GM12801 (cell line): ENCODE results near the gene ACAD9.

ENCODE experiments used
- TF ChIP-seq, protein P1 (sequence below): IDR thresholded peaks from one replicate; pipeline ENCODE4 v1.5.1; 2011; ENCODE audit warnings: control low read depth; ENCODE audit not compliant: insufficient read length; ENCODE audit errors: extremely low read depth

The ACAD9 gene

DNA sequence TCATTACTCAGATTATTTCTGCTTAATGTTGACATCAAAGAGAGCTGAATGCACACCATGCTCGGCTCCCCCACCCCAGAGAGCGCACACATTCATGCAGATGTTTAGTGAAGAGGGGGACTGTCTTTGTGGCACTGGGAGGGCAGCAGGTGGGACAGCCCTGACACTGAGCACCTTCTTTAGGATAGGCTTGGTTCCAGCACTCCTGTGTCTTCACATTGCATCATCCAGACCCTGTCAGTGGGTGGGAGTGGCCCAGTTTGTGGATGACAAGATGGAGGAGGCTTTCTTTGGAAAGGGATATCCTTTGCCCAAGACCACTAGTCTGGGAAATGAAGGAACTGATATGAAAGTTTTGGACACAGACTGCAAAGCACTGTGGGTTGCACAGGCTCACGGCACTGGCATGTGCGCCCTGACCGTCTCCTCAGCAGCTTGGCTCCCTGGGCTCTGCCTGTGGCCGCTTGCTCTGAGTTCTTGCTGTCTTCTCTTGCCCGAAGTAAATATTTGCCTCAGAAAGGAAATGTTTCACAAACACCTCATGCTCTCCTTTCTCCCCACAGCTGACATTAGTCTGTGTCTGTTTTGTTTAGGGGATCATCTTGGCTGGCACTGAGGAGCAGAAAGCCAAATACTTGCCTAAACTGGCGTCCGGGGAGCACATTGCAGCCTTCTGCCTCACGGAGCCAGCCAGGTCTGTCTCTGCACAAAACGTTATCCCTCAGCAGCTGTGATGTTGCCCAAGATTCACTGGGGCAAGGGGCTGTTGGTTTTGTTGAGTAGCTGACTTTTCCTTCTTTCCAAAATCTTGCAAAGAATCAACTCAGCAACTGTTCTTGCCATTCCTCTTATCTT is 16.6 kb downstream of the ACAD9 start:
- TF ChIP-seq, protein P1, sequence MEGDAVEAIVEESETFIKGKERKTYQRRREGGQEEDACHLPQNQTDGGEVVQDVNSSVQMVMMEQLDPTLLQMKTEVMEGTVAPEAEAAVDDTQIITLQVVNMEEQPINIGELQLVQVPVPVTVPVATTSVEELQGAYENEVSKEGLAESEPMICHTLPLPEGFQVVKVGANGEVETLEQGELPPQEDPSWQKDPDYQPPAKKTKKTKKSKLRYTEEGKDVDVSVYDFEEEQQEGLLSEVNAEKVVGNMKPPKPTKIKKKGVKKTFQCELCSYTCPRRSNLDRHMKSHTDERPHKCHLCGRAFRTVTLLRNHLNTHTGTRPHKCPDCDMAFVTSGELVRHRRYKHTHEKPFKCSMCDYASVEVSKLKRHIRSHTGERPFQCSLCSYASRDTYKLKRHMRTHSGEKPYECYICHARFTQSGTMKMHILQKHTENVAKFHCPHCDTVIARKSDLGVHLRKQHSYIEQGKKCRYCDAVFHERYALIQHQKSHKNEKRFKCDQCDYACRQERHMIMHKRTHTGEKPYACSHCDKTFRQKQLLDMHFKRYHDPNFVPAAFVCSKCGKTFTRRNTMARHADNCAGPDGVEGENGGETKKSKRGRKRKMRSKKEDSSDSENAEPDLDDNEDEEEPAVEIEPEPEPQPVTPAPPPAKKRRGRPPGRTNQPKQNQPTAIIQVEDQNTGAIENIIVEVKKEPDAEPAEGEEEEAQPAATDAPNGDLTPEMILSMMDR, result no peak

GRCh38 chr3:128902426-128902825 is 23.0 kb downstream of the ACAD9 start:
- TF ChIP-seq, protein P1, result no peak

- TF ChIP-seq, protein P1, result no peak
These were observed 24.1 kb downstream of the ACAD9 start for GRCh38 chr3:128903501-128903900.

DNA sequence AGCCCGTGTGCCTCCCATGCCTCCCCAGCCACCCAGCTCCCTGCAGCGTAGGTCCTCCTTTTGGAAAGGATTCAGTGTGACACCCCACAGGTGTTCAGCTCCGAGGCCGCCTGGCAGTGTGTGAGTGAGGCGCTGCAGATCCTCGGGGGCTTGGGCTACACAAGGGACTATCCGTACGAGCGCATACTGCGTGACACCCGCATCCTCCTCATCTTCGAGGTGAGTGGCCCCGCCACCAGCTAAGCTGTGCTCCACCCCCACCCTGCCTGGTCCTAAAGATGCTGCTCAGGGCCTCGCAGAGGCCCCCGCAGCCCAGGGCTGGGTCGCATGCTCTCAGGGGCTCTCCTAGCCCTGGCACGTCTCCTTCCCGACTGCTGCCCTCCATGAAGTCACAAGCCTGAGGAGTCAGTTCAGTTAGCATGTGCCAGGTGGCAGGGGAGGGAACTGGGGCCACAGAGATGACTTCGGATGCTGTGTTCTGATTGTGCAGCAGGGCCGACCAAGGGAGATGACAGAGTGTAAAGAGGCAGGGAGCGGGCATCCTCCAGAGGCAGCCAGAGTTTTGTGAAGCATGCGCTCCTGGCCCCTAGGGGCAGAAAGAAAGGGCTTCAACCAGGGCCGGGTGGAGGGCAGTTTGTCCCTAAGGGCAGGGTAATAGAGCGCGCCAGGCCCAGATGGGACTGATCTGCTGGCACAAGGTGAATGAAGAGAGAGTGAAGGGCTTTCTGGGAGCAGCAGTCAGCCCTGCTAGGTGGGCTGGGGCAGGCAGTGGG is 26.8 kb downstream of the ACAD9 start:
- TF ChIP-seq, protein P1, result no peak

DNA sequence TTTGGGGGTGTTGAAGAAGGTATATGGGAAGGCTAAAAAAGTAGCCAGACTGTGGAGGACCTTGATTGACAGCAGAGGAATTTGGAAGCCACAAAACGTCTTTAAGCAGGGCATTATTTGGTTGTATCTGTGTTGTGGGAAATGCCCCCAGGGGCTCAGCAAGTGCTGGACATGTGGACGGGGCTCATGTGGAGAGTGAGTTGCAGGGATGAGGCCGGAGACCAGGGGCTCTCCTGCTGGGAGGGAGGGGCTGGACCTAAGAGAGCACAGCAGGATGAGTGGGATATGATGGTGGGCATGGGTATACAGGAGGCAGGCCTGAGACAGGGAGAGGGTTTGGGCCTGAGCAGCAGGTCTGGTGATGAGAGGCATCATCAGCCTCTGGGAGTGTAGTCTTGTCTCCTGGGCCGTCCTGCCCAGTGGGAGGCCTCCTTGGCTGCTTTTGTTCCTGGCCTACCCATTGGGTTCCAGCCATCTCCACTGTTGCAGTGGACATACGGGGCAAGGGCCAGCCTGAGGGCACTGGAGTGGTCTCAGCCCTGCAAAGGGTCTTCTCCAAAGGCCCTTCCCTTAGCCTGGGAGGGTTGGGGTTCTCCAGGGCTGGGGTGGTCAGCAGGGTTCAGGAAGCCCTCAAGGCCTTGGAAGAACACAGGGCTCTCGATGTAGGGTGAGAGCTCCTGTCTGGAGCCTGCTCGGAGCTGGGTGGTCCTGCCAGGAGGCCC is 27.5 kb downstream of the ACAD9 start:
- TF ChIP-seq, protein P1, result no peak

DNA sequence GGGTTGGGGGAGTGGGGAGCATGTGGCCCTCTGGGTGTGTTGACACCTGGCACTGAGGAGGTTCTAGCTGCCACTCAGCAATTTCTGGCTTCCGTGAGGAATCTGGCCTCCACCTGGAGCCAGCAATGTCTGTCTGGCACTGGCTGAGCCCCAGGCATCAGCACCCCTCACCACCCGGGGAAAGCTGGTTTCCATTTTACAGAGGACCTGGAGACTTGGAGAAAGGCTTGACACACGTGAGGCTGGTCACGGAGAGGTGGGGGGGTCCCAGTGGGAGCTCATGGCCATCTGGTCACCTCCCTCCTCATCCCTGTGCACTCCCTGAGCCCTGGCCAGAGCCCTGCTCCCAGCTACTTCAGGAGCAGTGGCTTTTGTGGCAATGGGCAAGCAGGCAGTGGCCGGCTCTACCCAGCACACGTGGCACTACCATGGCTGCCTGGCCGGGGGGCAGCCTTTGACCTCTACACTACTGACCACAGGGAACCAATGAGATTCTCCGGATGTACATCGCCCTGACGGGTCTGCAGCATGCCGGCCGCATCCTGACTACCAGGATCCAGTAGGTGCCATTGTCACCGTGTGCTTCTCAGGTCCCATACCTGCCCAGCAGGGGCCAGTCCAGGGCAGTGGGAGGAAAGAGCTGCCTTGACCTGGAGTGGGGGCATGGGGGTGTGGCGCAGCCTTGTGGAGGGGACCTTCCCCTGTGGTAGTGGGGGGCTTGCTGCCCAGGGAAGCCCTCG is 28.5 kb downstream of the ACAD9 start:
- TF ChIP-seq, protein P1, result no peak
